BJ (cell line): ENCODE data around the gene MUC6. TPM values are rescaled to one million over a fixed set of nuclear protein-coding genes. Genes with fewer than 3 reads are reported as not detected.

Experiments used
- CTCF ChIA-PET: fragments of 350-600 bp; formaldehyde crosslinking; extraction: SDS; loops from one replicate; lab custom pipeline; 2021; ENCODE audit warnings: antibody characterized with exemption, inconsistent platforms; lab: Yijun Ruan, JAX
- POLR2A ChIA-PET: fragments of 300-600 bp; sonication (Branson Sonifier 250); formaldehyde crosslinking; extraction: SDS; loops from one replicate; lab custom pipeline; 2021; ENCODE audit warnings: antibody characterized with exemption; lab: Charles Lee
- DNase-seq: peaks from one replicate; pipeline ENCODE4 v3.0.0-alpha.2; 2011; ENCODE audit warnings: low read depth
- H3K27me3 ChIP-seq: 2 replicates; pipeline ENCODE4 v1.6.0; 2011; ENCODE audit warnings: low read length; ENCODE audit not compliant: control insufficient read depth, insufficient read depth
- H3K36me3 ChIP-seq: 2 replicates; pipeline ENCODE4 v1.5.1; 2011; ENCODE audit warnings: low read length; ENCODE audit not compliant: control insufficient read depth, insufficient read depth
- H3K4me3 ChIP-seq: 2 replicates; pipeline ENCODE4 v1.5.1; 2011; ENCODE audit warnings: low read depth, mild to moderate bottlenecking, control low read depth, low read length
- polyA plus RNA-seq: library from polyadenylated mRNA; depleted of rRNA; stranded (reverse); fragments of >200 nt; gene quantifications from 2 replicates; pipeline ENCODE4 v1.2.3, GENCODE V29; 2011
- TF ChIP-seq, protein P1 (sequence below): IDR thresholded peaks from 2 replicates; pipeline ENCODE4 v1.5.1; 2011; ENCODE audit warnings: low read depth, mild to moderate bottlenecking, control low read depth, inconsistent platforms, low read length, moderate library complexity; ENCODE audit not compliant: insufficient read depth

Gene MUC6
- polyA plus RNA-seq, 1 experiment = not detected

DNA sequence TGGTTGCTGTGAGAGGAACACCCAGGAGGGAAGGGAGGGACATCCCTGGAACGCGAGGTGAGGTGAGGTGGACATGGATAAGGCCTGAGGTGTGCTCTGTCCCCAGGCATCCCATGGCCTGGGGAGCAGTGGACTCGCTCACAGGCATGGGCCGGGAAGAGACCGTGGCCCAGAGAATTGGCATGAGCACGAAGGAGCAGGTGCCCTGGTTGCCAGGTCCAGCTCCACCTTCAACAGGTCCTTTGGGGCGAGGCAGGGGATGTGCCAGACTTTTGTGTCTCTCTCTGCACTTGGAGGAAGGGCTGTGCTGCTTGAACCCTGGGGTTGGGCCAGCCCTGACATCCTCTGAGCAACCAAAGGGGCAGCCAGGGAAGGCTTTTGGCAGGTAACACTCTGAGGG lies 21.5 kb downstream of the MUC6 start:
- DNase-seq = no peak
- CTCF ChIA-PET = no interaction called here

DNA sequence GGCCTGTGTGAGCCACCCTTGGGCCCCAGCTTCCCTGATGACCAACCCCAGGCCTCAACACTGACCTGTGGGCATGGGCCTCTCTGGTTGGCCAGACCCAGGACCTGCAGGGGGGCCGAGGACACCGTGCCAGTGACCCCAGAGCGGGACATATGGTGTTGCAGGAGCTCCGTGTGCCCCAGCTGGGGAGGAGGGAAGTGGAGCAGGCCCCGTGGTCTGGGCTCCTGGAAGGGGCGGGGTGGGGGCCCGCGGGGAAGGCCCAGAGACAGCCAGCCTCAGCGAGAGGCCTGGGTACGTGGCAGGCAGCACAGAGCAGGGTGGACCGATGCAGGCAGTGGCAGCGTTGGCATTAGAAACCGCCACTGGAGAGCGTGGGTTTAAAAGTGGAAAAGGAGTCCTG lies 22.2 kb downstream of the MUC6 start:
- TF ChIP-seq, protein P1, sequence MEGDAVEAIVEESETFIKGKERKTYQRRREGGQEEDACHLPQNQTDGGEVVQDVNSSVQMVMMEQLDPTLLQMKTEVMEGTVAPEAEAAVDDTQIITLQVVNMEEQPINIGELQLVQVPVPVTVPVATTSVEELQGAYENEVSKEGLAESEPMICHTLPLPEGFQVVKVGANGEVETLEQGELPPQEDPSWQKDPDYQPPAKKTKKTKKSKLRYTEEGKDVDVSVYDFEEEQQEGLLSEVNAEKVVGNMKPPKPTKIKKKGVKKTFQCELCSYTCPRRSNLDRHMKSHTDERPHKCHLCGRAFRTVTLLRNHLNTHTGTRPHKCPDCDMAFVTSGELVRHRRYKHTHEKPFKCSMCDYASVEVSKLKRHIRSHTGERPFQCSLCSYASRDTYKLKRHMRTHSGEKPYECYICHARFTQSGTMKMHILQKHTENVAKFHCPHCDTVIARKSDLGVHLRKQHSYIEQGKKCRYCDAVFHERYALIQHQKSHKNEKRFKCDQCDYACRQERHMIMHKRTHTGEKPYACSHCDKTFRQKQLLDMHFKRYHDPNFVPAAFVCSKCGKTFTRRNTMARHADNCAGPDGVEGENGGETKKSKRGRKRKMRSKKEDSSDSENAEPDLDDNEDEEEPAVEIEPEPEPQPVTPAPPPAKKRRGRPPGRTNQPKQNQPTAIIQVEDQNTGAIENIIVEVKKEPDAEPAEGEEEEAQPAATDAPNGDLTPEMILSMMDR = no peak
- CTCF ChIA-PET = no interaction called here
- DNase-seq = no peak
- Histone ChIP-seq H3K27me3 (no peaks in the 10 kb centered on the region), H3K36me3 (peaks cover 28% of the 10 kb centered on the region), H3K4me3 (no peak overlapping the region)
- POLR2A ChIA-PET = no interaction called here

More for the DNA sequence above, 21.5 kb downstream of the MUC6 start:
- H3K4me3 ChIP-seq = no peak overlapping the region
- peaks cover 23% of the 10 kb centered on the region for H3K36me3 ChIP-seq
- H3K27me3 ChIP-seq = no peaks in the 10 kb centered on the region
- POLR2A ChIA-PET = no interaction called here
- TF ChIP-seq, protein P1 = no peak

DNA sequence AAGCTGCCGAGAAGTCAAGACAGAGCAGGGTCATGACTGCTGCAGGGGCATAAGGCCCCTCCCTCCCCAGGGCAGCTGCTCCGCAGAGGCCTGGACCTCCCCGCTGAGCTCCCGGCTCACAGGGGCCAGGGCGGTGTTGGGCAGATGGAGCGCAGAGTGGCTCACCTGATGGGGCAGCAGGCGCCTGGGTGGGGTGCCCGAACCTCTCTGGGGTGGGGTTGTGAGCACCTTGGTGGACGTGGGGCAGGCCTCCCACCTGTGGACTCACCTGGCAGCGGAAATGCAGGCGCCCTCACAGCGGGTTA lies 22.9 kb downstream of the MUC6 start:
- TF ChIP-seq, protein P1 = no peak
- peaks cover 32% of the 10 kb centered on the region for H3K36me3 ChIP-seq
- H3K4me3 ChIP-seq = no peak overlapping the region
- POLR2A ChIA-PET = no interaction called here
- no peaks in the 10 kb centered on the region for H3K27me3 ChIP-seq
- DNase-seq = no peak
- CTCF ChIA-PET = no interaction called here

DNA sequence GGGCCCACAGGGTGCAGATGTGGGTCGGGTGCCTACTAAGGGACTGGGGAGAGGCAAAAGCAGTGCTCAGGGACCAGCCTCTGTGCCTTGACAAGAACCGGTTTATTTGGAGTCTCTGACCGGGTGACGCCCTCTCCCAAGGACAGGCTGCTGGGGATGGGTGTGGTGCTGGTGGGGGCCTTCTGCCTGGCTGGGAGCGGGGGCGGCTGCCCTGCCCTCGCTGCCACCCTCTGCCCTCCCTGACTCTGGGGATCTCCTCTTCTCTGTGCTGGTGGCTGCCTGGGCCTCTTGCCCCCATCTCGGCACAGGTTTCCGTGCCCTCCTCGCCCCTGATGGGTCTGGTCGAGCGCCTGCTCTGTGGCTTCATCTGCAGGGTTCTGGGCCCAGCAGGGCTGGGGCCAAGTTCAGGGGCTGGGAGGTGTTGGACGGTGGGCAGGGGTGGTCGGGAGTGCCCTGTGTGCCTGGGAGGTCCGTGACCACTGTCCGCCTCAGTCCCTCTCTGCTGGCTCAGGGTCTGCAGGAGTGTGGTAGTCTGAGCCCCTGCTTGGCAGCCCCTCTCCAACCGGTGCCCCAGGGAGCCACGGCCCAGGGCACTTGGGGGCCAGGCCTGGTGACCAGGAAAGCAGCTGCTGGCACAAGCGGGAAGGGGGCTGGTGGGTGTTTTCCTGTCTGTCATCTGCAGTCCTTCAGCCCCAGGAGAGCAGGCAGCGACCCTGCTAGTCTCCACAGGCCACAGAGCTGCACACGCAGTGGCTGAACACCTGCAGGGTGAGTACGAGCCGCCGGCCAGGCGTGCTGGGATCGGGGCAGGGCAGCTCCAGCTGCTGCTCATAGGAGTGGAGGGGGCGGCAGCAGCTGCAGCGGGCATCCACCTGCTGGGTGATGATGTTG lies 23.5 kb downstream of the MUC6 start:
- CTCF ChIA-PET = no interaction called here
- DNase-seq = no peak
- H3K36me3 ChIP-seq = peaks cover 33% of the 10 kb centered on the region
- POLR2A ChIA-PET = no interaction called here
- H3K27me3 ChIP-seq = no peaks in the 10 kb centered on the region
- H3K4me3 ChIP-seq = no peak overlapping the region
- TF ChIP-seq, protein P1 = no peak

DNA sequence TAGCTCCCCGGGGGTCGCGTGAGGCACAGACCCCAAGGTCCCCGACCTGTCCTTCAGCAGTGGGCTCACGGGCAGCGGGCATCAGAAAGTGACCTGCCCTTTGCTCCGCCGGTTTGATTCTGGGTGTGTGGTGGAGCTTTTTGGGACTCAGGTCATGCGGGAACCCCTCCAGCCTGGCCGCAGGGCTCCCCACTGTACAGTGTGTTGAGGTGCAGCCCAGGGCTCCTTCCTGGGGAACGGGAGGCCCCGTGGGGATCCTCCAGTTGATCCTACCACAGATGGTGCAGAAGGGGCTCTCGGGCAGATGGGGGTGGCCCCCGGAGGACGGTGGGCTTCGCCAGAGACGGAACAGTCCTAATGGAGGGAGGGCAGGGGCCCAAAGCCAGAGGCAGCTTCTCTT lies 24.2 kb downstream of the MUC6 start:
- Histone ChIP-seq H3K36me3 (peaks cover 37% of the 10 kb centered on the region), H3K27me3 (no peaks in the 10 kb centered on the region), H3K4me3 (no peak overlapping the region)
- POLR2A ChIA-PET = no interaction called here
- DNase-seq = no peak
- CTCF ChIA-PET = no interaction called here
- TF ChIP-seq, protein P1 = no peak
